22Rv1 (cell line): ENCODE measurements around the gene SLC9B2.

ENCODE experiments used
- H3K27ac ChIP-seq: fragments of 450-650 bp; 2 replicates; pipeline ENCODE4 v1.5.1; 2017
- CTCF ChIP-seq: fragments of 450-650 bp; IDR thresholded peaks from 2 replicates; pipeline ENCODE4 v1.5.1; 2017; ENCODE audit warnings: mild to moderate bottlenecking
- ZFX ChIP-seq: fragments of 450-650 bp; IDR thresholded peaks from 2 replicates; pipeline ENCODE4 v1.6.1; 2017; ENCODE audit warnings: antibody characterized with exemption, borderline replicate concordance

SLC9B2 gene

DNA sequence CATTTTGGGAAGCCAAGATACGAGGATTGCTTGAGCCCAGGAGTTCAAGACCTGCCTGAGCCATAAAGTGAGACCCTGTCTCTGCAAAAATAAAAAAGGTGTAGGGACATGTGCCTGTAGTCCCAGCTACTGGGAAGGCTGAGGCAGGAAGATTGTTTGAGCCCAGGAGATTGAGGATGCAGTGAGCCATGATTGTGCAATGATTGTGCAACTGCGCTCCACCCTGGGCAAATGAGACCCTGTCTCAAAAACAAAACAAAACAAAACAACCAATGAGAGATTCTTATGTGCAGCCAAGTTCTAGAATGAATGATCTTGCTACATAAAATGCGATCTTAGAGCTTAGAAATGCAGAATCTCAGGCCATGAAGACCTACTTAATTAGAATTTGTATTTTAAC lies 22.5 kb downstream of the SLC9B2 start:
- no peak for TF ChIP-seq ZFX
- TF ChIP-seq CTCF, result no peak
- H3K27ac ChIP-seq, result no peak overlapping the region

- H3K27ac ChIP-seq, result no peak overlapping the region
- TF ChIP-seq CTCF, result no peak
- TF ChIP-seq ZFX, result no peak
Observed at GRCh38 chr4:103052779-103053178, 23.8 kb downstream of the SLC9B2 start.

- no peak for TF ChIP-seq ZFX
- TF ChIP-seq CTCF, result no peak
- H3K27ac ChIP-seq, result no peak overlapping the region
Observed at GRCh38 chr4:103052145-103052544, 24.4 kb downstream of the SLC9B2 start.

GRCh38 chr4:103050736-103051436 lies 25.7 kb downstream of the SLC9B2 start:
- TF ChIP-seq ZFX, result no peak
- no peak for TF ChIP-seq CTCF
- no peak overlapping the region for H3K27ac ChIP-seq

GRCh38 chr4:103046416-103047290 lies 29.9 kb downstream of the SLC9B2 start:
- H3K27ac ChIP-seq, result no peak overlapping the region
- no peak for TF ChIP-seq ZFX
- TF ChIP-seq CTCF, result peak; percentile 88

- TF ChIP-seq CTCF, result no peak
- no peak for TF ChIP-seq ZFX
- H3K27ac ChIP-seq, result no peak overlapping the region
Observed at GRCh38 chr4:103044183-103044582, 32.4 kb downstream of the SLC9B2 start.

GRCh38 chr4:103036169-103036568 lies 40.4 kb downstream of the SLC9B2 start:
- TF ChIP-seq ZFX (no peak), CTCF (no peak)
- no peak overlapping the region for H3K27ac ChIP-seq
